LNCaP clone FGC (cell line): ENCODE data around the gene TMEM63B.
"Not testable (repeated sequence)": the region's sequence is repeated elsewhere in the genome, so short reads cannot be mapped to it uniquely, and the experiment has no call there.

ENCODE experiments used
- DNase-seq: peaks from one replicate; pipeline ENCODE4 v3.0.0-alpha.2; 2011; ENCODE audit warnings: low read depth
- H3K4me3 ChIP-seq: 2 replicates; pipeline ENCODE4 v1.5.1; 2011; ENCODE audit warnings: mild to moderate bottlenecking, low read depth, low read length, control low read depth
- CTCF ChIP-seq: IDR thresholded peaks from 2 replicates; pipeline ENCODE4 v1.5.1; 2012; ENCODE audit warnings: mild to moderate bottlenecking; ENCODE audit not compliant: control insufficient read depth, insufficient read depth; ENCODE audit errors: extremely low read depth

TMEM63B gene

GRCh38 chr6:44135875-44136274 lies 8.5 kb downstream of the TMEM63B start:
- no peak for TF ChIP-seq CTCF
- no peak for DNase-seq
- no peak overlapping the region for H3K4me3 ChIP-seq

GRCh38 chr6:44138717-44139350 lies 11.5 kb downstream of the TMEM63B start:
- DNase-seq = no peak
- no peak for TF ChIP-seq CTCF
- H3K4me3 ChIP-seq = no peak overlapping the region

- no peak for TF ChIP-seq CTCF
- DNase-seq = no peak
These were observed 12.0 kb downstream of the TMEM63B start for GRCh38 chr6:44139351-44139743.

GRCh38 chr6:44142835-44143234 lies 15.5 kb downstream of the TMEM63B start:
- no peak for TF ChIP-seq CTCF
- H3K4me3 ChIP-seq = no peak overlapping the region
- no peak for DNase-seq

More at GRCh38 chr6:44139351-44139743, 12.0 kb downstream of the TMEM63B start:
- no peak overlapping the region for H3K4me3 ChIP-seq

DNA sequence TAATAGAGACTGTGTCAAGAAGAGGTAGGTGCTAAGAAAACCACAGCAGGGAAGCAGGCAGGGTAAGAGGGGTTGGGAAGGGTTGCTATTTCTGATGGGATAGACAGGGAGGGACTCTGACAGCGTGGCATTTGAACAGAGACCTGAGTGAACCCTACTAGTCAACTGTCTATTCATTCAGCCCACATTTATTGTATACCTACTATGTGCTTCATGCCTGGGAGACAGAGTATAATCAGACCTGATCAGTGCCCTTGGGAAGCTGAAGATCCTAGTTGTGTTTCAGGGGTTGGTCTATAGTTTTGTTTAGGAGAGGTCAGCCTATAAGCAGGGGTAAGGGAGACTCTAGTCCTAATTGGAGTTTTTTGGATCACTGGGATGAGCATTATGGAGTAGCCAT lies 16.4 kb downstream of the TMEM63B start:
- no peak for DNase-seq
- H3K4me3 ChIP-seq = no peak overlapping the region
- no peak for TF ChIP-seq CTCF

DNA sequence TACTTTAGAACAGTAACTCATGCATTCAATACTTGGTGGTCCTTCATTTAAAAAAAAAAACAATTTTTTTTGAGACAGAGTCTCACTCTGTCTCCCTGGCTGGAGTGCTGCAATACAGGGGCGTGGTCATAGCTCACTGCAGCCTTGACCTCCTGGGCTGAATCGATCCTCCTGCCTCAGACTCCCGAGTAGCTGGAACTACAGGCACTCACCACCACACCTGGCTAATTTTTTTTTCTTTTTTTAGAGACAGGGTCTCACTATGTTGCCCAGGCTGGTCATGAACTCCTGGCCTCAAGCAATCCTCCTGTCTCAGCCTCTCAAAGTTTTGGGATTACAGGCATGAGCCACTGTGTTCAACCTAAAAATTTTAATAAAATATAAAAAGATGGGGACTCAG lies 17.2 kb downstream of the TMEM63B start:
- DNase-seq, H3K4me3 ChIP-seq: not testable (repeated sequence)

- DNase-seq = no peak
- H3K4me3 ChIP-seq = no peak overlapping the region
- TF ChIP-seq CTCF = no peak
These were observed 18.5 kb downstream of the TMEM63B start for GRCh38 chr6:44145839-44146238.
